Effector memory CD8-positive, alpha-beta T cell (primary cell): Measurements from ENCODE around the gene CUL4B.
A peak's percentile ranks its signal among the peaks of the same experiment; 100 is the strongest.

Experiments
- ATAC-seq: fragments of 150-1000 bp; cut with Tn5 transposase; replicated peaks from 2 replicates; pipeline ENCODE4 v1.10.0; 2021; ENCODE audit warnings: mild to moderate bottlenecking, moderate library complexity
- DNase-seq, 3 experiments: peaks; one replicate each; pipeline ENCODE4 v3.0.0; 2021
- H3K27ac Mint-ChIP-seq, 2 donors: one replicate each; pipeline ENCODE4 v1.8.0; 2022; ENCODE audit warnings: mild to moderate bottlenecking in 2 of 2, mixed read lengths in 2 of 2, moderate library complexity in 2 of 2
- H3K27me3 Mint-ChIP-seq, 2 donors: one replicate each; pipeline ENCODE4 v1.8.0; 2022; ENCODE audit warnings: mixed read lengths in 2 of 2
- H3K36me3 Mint-ChIP-seq: one replicate; pipeline ENCODE4 v1.8.0; 2022; ENCODE audit warnings: mild to moderate bottlenecking, moderate library complexity, mixed read lengths; ENCODE audit not compliant: insufficient read depth
- H3K4me1 Mint-ChIP-seq, 2 donors: one replicate each; pipeline ENCODE4 v1.8.0; 2022; ENCODE audit warnings: low read depth in 2 of 2, mixed read lengths in 2 of 2
- H3K4me3 Mint-ChIP-seq, 2 donors: one replicate each; pipeline ENCODE4 v1.8.0; 2022; ENCODE audit warnings: mild to moderate bottlenecking in 2 of 2, mixed read lengths in 2 of 2, moderate library complexity in 2 of 2
- H3K9me3 Mint-ChIP-seq, 2 donors: one replicate each; pipeline ENCODE4 v1.8.0; 2022; ENCODE audit warnings: mixed read lengths in 2 of 2

The CUL4B gene

DNA sequence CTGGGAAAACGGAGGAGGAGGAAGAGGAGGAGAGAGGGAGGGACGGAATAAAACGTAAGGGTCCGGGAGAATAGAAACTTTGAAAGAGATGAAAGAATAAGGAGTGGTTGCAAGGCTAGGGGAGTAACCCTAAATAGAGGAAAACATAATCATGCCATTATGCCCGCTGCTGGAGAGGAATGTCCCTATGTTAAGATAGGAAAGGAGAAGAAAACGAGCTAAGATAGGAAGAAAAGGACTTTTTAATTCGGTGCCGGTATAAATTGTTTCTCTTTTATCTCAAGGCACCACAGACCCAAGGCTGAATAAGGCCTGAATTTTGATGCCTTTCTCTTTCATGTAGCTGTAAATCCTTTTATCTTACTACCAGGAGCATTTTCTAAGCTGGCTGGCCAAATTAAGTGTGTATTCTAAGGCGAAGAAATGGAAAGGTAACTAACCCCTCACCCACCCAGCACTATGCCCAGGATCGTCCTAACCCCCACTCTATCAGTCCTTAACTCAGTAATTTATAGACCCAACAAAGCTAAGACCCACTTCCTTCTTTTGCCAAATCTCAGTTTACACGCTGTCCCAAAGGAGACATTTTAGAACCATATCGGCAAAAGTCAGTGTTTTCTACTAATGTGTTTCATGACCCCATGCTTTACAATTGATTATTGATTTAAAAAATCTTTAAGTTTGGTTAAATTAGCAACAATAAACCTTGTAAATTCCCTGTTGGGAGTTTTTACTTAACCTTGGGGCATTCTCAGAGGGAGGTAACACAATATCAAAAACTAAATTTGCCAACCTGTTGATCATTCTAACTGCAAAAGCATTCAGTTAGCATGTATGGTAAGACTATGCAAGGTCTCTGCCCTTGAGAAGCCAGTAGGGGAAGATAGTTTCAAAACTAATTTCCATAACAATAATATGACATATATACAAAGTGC, 1.1 kb upstream of the CUL4B start:
- Mint-ChIP-seq H3K9me3 (no peaks in the 10 kb centered on the region), H3K27me3 (no peaks in the 10 kb centered on the region), H3K27ac (peak overlapping the region; percentile 92 to 94), H3K4me3 (peak overlapping the region; percentile 93 to 95), H3K4me1 (peaks cover 4 to 23% of the 10 kb centered on the region in 2 donors), H3K36me3 (peaks cover 12% of the 10 kb centered on the region)
- DNase-seq (no peak), ATAC-seq (no peak)

DNA sequence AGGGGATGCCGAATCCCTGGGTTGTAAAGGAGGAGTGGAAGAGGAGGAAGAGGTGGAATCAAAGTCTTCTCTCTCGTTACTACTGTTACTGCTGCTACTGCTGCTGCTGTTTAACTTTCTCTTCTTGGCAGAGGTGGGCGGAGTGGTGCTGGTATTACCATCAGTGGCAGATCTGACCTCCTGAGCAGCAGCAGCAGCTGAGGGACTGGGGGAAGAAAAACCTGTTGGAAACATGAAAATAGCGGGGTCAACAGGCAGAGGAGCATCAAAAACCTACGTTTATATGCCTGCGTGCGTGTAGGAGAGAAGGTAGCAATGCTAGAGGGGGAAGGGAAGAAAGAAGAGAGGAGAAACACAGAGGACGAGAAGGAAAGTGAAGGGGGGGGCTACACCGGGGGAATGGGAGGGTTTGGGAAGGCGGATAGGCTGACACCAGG, 339 bp downstream of the CUL4B start:
- DNase-seq = peak; percentile 15 to 33 (median 15)
- H3K27ac Mint-ChIP-seq = peak overlapping the region; percentile 92 to 94

DNA sequence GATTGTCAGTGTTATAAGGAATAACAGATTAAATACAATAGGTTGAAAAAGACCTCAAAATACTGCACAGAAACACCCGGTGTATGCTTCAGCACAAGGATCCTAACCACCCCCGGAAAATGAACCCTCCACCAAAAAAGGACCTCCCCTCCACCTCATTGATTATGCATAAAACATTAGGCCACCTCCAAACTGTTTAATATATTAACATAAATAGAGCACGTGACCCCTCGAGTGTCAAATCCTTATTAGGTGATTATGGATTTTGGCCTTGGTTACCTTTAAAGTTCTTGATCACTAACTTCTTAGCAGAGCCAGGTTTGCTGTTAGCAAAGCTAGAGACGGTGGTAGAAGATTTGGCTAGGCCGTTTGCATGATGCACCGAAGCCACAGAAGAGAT, 958 bp downstream of the CUL4B start:
- no peak for DNase-seq
- Mint-ChIP-seq H3K36me3 (peaks cover 20% of the 10 kb centered on the region), H3K27me3 (no peaks in the 10 kb centered on the region), H3K9me3 (no peaks in the 10 kb centered on the region), H3K27ac (peak overlapping the region; percentile 92 to 94), H3K4me1 (peaks cover 4 to 27% of the 10 kb centered on the region in 2 donors), H3K4me3 (peak overlapping the region; percentile 93 to 95)
- no peak for ATAC-seq

More for the DNA sequence above, 339 bp downstream of the CUL4B start:
- ATAC-seq = peak; percentile 47
- Mint-ChIP-seq H3K9me3 (no peaks in the 10 kb centered on the region), H3K27me3 (no peaks in the 10 kb centered on the region), H3K4me3 (peak overlapping the region; percentile 93 to 95), H3K36me3 (peaks cover 19% of the 10 kb centered on the region), H3K4me1 (peaks cover 4 to 27% of the 10 kb centered on the region in 2 donors)

DNA sequence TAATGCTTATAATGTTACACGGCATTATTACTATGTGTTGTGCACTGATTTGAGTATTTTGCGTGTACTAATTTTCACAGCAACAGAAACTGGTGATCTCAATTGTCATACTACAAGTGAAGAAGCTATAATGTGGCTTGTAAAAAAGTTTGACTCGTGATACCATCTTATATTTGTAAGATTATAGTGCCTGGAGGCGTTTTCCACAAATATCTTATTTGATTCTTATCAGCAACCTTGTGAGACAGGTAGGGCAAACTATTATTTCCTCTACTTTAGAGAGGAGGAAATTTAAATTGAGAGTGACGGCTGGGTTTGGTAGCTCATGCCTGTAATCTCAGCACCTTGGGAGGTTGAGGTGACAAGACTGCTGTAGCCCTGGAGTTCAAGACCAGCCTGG, 4.5 kb downstream of the CUL4B start:
- H3K9me3 Mint-ChIP-seq = no peaks in the 10 kb centered on the region
- no peak overlapping the region for H3K27ac Mint-ChIP-seq
- peak overlapping the region in 1 of 2 donors; percentile 20 for H3K4me3 Mint-ChIP-seq
- H3K27me3 Mint-ChIP-seq = no peaks in the 10 kb centered on the region
- DNase-seq (no peak), ATAC-seq (no peak)
- peaks cover 20% of the 10 kb centered on the region for H3K36me3 Mint-ChIP-seq
- peaks cover 2 to 18% of the 10 kb centered on the region in 2 donors for H3K4me1 Mint-ChIP-seq

DNA sequence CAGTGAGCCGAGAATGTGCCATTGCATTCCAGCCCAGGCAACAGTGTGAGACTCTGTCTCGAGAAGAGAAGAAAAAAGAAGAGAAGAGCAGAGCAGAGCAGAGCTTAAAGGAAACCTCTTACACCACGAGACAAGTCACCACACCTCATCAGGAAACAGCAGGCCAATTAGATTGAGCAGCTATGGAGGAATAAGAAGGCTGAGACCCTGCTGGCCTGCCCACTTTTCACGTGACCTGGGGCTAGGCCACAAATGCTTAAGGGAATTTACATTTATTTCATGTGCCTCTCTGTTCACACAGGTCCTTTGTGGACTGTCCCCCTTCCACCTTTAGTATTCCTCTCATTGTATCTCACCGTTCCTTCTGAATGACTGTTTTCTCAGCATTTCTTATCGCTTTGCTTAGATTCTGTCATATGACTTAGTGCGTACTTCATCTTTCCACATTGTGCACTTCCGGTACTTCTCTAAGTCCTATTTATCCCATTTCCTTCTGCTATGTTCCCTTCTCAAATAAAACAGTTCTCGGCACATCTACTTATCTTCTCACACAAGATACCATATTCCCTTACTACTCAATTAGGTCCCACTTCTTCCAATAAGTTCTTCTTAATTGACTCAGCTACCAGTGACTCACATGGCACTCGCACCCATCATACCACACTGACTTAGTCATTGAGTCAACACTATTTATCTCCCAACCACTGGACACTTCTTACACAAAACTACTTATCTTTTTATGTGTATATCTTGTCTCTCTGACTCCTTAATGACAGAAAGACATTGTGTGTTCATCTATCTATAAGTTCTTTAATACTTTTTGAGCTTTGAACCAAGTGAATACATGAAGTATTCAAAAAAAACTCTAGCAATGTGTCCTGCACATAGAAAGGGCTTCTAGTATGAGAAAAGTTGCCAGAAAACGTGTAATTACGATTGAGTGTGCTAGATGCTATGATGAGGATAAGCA, 11.0 kb downstream of the CUL4B start:
- DNase-seq (no peak), ATAC-seq (no peak)
- Mint-ChIP-seq H3K27ac (no peak overlapping the region), H3K36me3 (peaks cover 9% of the 10 kb centered on the region), H3K27me3 (no peaks in the 10 kb centered on the region), H3K4me1 (peaks cover 6 to 13% of the 10 kb centered on the region in 2 donors), H3K4me3 (no peak overlapping the region), H3K9me3 (no peaks in the 10 kb centered on the region)

DNA sequence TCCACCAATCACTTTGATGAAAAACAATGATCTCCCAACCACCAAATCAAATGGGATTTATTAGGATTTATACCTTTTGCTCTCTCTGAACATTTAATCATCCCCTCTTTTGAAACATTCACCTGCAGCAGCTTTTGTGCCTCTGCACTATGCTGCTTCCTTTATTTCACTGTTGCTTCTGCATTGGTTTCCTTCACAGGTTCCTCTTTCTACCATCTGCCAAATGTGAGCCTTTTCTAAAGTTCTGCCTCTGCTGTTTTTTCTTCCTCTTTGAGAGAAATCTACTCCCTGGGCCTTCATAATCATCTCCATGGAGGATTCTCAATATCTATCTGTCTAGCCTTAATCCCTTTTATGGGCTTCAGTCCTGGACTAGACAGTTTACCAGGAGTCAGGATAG, 24.7 kb downstream of the CUL4B start:
- no peak for DNase-seq
- no peaks in the 10 kb centered on the region for H3K27me3 Mint-ChIP-seq
- peaks cover 84% of the 10 kb centered on the region for H3K36me3 Mint-ChIP-seq
- H3K4me3 Mint-ChIP-seq = no peak overlapping the region
- H3K9me3 Mint-ChIP-seq = no peaks in the 10 kb centered on the region
- peak overlapping the region; percentile 58 to 64 for H3K27ac Mint-ChIP-seq
- ATAC-seq = no peak
- H3K4me1 Mint-ChIP-seq = no peaks in the 10 kb centered on the region

DNA sequence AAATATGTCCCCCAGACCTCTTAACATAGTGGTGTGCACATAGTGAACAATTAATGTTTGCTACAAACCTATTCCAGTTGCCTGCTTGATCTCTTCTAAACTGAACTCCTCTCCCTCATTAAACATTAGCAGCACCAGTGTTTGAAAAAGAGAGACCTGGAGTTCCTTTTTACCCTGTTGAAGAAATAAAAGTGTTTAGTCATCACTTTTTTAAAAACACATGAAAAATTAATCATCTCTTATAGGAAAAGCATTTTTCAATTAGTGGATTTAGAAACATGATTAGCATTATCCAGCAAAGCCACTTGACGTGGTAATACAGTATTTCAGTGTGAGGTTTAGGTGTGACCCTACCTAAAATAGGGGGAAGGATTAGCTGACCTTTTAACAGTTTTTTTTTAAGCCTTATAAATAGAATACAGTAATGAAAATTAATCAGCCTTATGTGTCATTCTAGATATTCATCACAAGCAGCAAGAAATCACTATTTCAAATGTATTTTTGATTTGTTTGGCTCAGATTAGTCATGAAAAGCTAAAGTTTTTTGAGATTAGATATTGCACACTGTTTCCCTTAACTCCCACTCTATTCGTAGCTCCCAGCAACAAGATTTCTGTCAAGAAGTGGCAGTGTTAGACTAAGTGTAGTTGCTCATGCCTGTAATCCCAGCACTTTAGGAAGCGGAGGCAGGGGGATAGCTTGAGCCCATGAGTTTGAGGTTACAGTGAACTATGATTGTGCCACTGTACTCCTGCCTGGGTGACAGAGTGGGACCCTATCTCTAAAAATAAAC, 26.2 kb downstream of the CUL4B start:
- H3K9me3 Mint-ChIP-seq = no peaks in the 10 kb centered on the region
- H3K4me3 Mint-ChIP-seq = no peak overlapping the region
- H3K4me1 Mint-ChIP-seq = no peaks in the 10 kb centered on the region
- ATAC-seq = no peak
- H3K36me3 Mint-ChIP-seq = peaks cover 74% of the 10 kb centered on the region
- H3K27ac Mint-ChIP-seq = peak overlapping the region in 1 of 2 donors; percentile 13
- H3K27me3 Mint-ChIP-seq = no peaks in the 10 kb centered on the region
- no peak for DNase-seq

DNA sequence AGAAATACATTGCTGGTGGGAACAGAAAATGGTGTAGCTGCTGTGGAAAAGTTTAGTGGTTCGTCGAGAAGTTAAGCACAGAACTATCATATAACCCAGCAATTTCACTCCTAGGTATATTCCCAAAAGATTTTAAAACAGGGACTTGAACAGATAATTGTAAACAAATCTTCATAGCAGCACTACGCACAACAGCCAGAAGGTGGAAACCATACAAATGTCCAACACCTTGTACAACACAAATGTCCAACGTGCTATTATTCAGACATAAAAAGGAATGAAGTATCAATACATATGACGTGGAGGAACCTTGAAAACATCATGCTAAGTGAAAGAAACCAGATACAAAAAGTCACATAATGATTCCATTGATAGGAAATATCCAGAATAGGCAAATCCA, 37.9 kb downstream of the CUL4B start:
- Mint-ChIP-seq H3K4me1 (no peaks in the 10 kb centered on the region), H3K27ac (no peak overlapping the region), H3K27me3 (no peaks in the 10 kb centered on the region), H3K4me3 (no peak overlapping the region), H3K36me3 (peaks cover 14% of the 10 kb centered on the region), H3K9me3 (no peaks in the 10 kb centered on the region)
- no peak for ATAC-seq
- DNase-seq = no peak

DNA sequence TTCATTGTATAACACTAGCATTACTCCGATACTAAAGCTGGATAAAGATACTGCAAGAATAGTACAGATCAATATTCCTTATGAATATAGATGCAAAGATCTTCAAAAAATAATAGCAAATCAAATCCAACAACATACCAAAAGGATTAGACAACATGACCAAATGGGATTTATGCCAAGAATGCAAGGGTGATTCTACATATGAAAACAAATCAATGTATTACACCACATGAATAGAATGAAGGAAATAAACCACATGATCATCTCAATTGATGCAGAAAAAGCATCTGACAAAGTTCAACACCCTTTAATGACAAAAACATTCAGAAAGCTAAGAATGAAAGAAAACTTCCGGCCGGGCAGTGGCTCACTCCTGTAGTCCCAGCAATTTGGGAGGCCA, 42.8 kb downstream of the CUL4B start:
- Mint-ChIP-seq H3K4me1 (no peaks in the 10 kb centered on the region), H3K27ac (no peak overlapping the region), H3K36me3 (peaks cover 7% of the 10 kb centered on the region), H3K9me3 (no peaks in the 10 kb centered on the region), H3K27me3 (no peaks in the 10 kb centered on the region), H3K4me3 (no peak overlapping the region)
- no peak for ATAC-seq
- no peak for DNase-seq

DNA sequence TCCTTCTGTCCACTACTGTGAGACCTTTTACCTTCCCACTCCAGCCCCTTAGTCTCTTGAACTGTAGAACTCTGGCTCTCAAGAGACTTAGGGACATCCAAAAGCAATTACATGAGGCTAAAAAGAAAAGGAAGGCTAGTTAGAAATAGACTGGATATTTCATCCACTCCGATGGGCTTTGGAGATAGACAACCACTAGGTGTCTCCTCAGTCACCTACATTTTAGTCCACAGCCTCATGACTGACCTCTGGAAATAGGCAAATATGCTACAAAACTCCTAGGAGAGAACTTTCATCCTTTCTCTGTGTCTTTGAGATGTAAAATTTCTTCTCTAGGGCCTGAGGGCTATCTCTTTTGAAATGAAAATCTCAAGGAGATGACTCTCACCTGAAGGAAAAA, 46.5 kb downstream of the CUL4B start:
- Mint-ChIP-seq H3K4me1 (no peaks in the 10 kb centered on the region), H3K36me3 (peaks cover 7% of the 10 kb centered on the region), H3K9me3 (no peaks in the 10 kb centered on the region), H3K27me3 (no peaks in the 10 kb centered on the region), H3K27ac (no peak overlapping the region), H3K4me3 (no peak overlapping the region)
- ATAC-seq = no peak
- no peak for DNase-seq

DNA sequence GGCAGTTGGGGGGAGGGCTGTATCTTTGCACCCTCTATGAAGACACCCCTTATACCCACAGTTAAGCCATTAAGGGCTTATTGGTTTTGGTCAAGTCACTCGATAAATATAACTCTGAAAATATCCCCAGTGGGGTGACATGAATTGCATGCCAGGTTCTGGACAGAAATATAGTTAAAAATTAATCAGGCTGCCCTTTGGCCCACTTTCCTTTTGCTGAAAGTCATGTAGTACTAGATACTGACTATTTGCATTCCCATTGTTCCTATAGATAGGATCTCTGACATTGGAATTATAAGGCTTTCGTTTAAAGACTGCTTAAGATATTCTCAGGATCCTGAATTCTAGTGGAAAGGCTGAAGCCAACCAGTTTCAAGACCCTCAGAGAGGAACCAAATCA, 48.1 kb downstream of the CUL4B start:
- Mint-ChIP-seq H3K27me3 (no peaks in the 10 kb centered on the region), H3K4me1 (no peaks in the 10 kb centered on the region), H3K27ac (no peak overlapping the region), H3K36me3 (peaks cover 3% of the 10 kb centered on the region), H3K9me3 (no peaks in the 10 kb centered on the region), H3K4me3 (no peak overlapping the region)
- DNase-seq (no peak), ATAC-seq (no peak)

DNA sequence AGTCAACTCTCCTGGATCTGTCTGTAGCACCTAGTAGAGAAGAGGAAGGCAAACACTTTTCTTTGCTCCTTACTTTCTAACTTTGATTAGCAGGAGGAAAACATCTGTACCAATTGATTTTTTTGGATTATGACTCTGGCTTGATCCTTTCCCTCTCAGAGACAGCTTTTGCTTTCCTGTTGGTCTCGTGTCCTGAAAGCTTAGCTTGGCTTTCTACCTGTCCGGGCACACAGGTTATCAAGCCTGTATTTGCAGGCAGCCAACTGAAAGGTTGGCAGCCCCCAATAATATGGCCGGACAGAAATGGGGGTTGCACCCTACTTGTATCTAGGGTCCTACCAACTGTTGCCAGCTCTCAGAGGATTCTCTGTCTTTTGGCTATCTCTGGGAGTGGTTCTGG, 48.5 kb downstream of the CUL4B start:
- Mint-ChIP-seq H3K27ac (no peak overlapping the region), H3K9me3 (no peaks in the 10 kb centered on the region)

DNA sequence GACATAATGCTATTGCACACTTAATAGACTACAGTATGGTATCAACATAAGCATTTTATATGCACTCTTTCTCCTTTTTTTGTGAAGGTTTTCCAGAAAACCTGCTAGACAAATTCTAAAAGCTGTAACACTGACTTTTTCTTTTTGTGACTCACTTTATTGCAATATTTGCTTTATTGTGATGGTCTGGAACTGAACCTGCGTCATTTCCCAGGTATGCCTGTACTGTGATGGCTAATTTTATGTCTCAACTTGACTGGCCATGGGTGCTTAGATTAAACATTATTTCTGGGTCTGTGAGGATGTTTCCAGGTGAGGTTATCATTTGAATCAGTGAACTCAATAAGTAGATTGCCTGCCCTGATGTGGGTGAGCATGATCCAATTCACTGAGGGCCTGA, 56.2 kb downstream of the CUL4B start:
- H3K27me3 Mint-ChIP-seq = no peaks in the 10 kb centered on the region
- no peaks in the 10 kb centered on the region for H3K9me3 Mint-ChIP-seq
- no peaks in the 10 kb centered on the region for H3K36me3 Mint-ChIP-seq
- H3K4me1 Mint-ChIP-seq = no peaks in the 10 kb centered on the region
- no peak for DNase-seq
- no peak overlapping the region for H3K27ac Mint-ChIP-seq
- no peak overlapping the region for H3K4me3 Mint-ChIP-seq
- no peak for ATAC-seq

More for the DNA sequence above, 48.5 kb downstream of the CUL4B start:
- Mint-ChIP-seq H3K27me3 (no peaks in the 10 kb centered on the region), H3K4me1 (no peaks in the 10 kb centered on the region), H3K4me3 (no peak overlapping the region), H3K36me3 (peaks cover 3% of the 10 kb centered on the region)
- no peak for ATAC-seq
- DNase-seq = no peak
